ENCODE data around the gene ARMC5.
"Not testable (repeated sequence)": the region's sequence is repeated elsewhere in the genome, so short reads cannot be mapped to it uniquely, and the experiment has no call there.

ARMC5 gene

DNA sequence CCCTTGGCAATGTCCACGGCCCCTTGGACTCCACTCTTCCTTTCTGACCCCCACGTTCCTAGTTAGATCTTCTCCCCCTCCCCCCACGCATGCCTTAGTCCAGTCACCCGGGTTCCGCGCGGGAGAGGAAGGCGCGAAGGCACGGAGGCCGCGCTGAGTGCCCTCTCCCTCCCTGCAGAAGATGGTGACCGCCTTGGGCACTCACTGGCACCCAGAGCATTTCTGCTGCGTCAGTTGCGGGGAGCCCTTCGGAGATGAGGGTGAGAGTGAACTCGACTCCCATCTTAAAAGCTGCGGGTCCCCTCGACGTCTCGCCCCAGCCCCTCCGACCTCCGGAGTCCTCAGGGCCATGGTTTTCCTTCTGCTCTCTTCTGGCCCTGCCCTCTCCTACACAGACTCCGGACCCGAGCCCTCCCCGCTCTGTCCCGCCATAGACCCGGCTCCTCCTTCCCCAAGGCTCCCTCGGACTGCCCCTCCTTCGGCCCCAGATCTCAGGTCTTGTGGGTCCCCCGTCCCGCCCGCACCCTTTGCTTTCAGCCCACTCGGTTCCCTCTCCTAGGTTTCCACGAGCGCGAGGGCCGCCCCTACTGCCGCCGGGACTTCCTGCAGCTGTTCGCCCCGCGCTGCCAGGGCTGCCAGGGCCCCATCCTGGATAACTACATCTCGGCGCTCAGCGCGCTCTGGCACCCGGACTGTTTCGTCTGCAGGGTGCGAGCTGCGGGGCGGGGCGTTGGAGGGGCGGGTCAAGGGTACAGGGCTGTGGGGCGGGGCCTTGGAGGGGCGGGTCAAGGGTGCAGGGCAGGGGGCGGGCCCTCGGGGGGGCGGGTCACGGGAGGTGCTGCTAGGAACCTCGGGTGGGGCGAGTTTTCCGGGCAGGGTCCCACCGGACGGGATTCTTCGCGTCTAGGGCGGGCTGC lies 17.3 kb downstream of the ARMC5 start:
- DNase-seq (ENCODE audit: low read depth, low spot score) = peak; percentile 79

GRCh38 chr16:31477220-31478216 lies 18.2 kb downstream of the ARMC5 start:
- DNase-seq (ENCODE audit: low read depth, low spot score) = no peak

DNA sequence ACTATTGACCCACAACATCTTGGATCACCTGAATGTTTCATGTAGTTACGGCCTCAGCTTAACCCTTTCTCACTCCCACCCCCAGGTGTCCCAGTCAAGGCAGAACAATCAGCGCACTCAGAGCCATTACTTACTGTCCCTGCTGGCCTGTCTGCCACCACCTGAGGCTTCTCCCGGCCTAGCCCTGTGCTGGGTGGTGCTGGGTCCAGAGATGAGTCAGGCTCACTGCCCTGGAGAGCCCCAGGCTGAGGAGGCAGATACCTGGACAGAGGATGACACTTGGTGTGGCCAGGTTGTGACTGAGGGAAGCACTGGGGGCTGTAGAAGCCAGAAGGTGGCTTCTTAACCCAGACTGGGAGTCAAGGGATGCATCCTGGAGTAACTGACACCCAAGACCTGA lies 19.7 kb downstream of the ARMC5 start:
- DNase-seq (ENCODE audit: low read depth, low spot score) = no peak

DNA sequence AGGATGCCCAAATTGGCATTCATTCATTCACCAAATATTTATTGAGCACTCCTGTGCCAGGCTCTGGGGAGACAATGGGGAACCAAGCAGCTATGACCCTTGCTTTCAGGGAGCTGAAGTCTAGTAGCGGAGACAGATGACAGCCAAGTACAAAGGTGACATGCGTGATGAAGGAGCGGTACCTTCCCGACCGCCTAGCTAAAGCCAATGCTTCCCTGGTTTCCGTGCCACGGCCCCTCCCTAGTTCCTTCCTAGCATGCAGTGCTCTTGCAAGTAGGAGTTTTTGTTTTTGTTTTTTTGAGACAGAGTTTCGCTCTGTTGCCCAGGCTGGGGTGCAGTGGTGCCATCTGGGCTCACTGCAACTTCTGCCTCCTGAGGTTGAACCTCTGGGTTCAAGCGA lies 20.4 kb downstream of the ARMC5 start:
- no peak for DNase-seq (ENCODE audit: low read depth, low spot score)

DNA sequence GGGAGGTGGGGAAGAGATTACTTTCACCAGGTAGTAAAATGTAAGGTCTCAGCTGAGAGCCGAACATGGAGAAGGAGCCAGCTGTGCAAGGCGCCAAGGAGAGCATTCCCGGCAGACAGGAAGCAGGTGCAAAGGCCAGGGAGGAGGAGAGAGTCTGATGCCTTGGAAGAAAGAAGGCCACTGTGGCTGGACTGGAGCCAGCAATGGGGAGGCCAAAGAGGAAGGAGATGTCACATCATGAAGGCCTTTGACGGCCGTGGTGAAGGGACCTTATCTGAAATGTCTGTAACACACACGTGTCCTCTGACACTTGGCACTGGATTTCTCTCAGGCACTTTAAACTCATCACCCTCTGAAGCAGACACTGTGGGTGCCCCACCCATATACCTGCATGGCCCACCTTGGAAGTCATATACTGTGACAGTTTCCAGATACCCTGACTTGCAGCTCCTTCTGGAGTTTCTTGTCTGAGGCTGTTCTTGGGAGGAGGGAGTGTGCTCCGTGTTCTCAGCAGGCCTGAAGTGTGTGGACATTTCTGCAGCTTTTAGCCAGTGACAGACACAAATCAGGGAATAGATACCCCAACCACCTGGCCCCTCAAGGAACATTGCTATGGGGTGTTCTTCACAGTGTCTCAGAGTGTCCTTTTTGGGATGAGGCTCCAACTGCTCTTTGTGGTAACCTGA lies 21.7 kb downstream of the ARMC5 start:
- DNase-seq (ENCODE audit: low read depth, low spot score) = no peak

GRCh38 chr16:31483081-31483480 lies 23.8 kb downstream of the ARMC5 start, which contains the start of gene SLC5A2:
Gene SLC5A2 (plus strand): TSS chr16:31483123. CDS start chr16:31483137, 14 bp downstream.
- no peak for DNase-seq (ENCODE audit: low read depth, low spot score)

DNA sequence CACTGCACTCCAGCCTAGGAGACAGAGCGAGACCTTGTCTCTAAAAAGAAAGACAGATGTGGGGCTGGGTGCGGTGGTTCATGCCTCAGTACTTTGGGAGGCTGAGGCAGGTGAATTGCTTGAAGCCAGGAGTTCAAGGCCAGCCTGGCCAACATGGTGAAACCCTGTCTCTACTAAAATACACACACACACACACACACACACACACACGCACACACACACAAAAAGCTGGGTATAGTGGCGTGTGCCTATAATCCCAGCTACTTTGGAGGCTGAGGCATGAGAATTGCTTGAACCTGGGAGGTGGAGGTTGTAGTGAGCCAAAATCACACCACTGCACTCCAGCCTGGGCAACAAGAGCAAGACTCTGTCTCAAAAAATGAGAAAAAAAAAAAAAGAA lies 24.7 kb downstream of the ARMC5 start:
- not testable (repeated sequence) for DNase-seq (ENCODE audit: low read depth, low spot score)

- DNase-seq (ENCODE audit: low read depth, low spot score) = no peak
These were observed 25.3 kb downstream of the ARMC5 start for GRCh38 chr16:31484491-31485171.

- no peak for DNase-seq (ENCODE audit: low read depth, low spot score)
These were observed 26.3 kb downstream of the ARMC5 start for GRCh38 chr16:31485571-31485970.

- DNase-seq (ENCODE audit: low read depth, low spot score) = no peak
These were observed 26.7 kb downstream of the ARMC5 start for GRCh38 chr16:31486045-31486444.

DNA sequence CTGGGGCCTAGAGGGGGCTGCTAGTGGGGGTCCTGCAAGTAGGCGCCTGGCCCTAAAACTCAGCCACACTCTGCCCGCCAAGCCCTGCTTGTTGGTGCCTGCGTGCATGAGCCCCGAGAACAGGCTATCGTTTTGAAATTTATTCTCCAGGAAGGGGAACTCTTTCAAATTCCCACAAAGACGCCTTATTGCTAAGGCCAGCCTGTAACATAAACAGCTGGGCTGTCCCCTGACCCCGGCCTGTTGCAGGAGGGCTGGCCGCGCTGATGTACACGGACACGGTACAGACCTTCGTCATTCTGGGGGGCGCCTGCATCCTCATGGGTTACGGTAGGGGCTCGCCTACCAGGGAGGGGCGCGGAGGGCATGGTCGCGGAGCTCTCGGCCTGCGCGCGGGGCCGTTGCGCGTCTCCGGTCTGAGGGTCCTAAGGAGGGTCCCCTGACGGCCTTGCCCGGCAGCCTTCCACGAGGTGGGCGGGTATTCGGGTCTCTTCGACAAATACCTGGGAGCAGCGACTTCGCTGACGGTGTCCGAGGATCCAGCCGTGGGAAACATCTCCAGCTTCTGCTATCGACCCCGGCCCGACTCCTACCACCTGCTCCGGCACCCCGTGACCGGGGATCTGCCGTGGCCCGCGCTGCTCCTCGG lies 27.9 kb downstream of the ARMC5 start:
- no peak for DNase-seq (ENCODE audit: low read depth, low spot score)

DNA sequence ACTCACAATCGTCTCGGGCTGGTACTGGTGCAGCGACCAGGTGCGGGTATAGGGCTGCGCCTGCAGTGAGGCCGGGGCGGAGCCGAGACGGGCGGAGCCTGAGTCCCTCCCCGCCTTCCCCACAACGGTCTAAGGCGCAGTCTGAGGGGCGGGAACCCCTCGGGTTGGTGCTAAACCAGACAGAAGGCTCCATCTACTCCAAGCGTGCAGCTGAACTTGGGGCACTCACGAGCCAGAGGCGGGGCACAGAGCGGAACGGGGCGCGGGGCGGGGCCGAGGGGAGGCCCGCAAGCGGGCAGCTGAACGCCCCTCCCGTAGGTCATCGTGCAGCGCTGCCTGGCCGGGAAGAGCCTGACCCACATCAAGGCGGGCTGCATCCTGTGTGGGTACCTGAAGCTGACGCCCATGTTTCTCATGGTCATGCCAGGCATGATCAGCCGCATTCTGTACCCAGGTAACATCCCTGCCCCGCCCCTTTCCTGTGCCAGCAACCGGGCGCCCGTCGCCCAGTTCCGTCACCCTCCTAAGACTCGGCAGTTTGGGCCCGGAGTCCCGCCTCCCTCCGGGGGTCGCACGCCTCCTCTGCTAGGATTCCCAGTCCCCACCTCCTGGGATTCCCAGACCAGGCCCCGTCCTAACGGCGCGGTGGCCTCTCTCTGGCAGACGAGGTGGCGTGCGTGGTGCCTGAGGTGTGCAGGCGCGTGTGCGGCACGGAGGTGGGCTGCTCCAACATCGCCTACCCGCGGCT lies 28.6 kb downstream of the ARMC5 start:
- DNase-seq (ENCODE audit: low read depth, low spot score) = peak; percentile 36

GRCh38 chr16:31488468-31489297 lies 29.4 kb downstream of the ARMC5 start:
- no peak for DNase-seq (ENCODE audit: low read depth, low spot score)

GRCh38 chr16:31489298-31489564 lies 29.9 kb downstream of the ARMC5 start:
- no peak for DNase-seq (ENCODE audit: low read depth, low spot score)

DNA sequence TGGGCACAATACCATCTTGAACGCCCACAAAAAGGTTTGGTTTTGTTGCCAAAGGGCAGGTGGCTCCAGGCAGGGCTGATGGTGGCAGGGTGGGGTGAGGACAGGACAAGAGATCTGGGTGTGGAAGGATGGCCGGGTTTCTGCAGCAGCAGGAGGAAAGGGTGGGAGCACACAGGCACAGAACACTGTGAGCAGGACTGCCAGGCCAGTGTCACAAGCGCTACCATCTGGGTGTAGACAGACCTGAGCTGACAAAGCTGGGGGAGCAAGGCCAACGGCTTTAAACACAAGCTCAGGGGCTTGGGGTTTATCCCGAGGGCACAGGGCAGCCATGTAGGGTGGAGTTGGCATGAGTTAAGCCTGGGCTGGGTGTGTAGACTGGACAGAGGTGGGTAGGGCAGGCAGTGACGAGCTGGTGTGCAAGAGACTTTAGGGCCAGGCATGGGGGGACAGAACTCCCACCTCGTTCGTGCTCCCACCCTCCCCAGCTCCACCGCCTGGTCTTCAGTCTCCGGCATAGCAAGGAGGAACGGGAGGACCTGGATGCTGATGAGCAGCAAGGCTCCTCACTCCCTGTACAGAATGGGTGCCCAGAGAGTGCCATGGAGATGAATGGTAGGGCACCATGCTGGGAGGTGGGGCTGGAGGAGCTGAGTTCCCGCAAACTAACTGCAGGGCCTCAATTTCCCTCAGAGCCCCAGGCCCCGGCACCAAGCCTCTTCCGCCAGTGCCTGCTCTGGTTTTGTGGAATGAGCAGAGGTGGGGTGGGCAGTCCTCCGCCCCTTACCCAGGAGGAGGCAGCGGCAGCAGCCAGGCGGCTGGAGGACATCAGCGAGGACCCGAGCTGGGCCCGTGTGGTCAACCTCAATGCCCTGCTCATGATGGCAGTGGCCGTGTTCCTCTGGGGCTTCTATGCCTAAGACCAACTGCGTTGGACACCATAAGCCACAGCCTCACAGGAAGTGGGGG lies 30.6 kb downstream of the ARMC5 start:
- no peak for DNase-seq (ENCODE audit: low read depth, low spot score)

DNA sequence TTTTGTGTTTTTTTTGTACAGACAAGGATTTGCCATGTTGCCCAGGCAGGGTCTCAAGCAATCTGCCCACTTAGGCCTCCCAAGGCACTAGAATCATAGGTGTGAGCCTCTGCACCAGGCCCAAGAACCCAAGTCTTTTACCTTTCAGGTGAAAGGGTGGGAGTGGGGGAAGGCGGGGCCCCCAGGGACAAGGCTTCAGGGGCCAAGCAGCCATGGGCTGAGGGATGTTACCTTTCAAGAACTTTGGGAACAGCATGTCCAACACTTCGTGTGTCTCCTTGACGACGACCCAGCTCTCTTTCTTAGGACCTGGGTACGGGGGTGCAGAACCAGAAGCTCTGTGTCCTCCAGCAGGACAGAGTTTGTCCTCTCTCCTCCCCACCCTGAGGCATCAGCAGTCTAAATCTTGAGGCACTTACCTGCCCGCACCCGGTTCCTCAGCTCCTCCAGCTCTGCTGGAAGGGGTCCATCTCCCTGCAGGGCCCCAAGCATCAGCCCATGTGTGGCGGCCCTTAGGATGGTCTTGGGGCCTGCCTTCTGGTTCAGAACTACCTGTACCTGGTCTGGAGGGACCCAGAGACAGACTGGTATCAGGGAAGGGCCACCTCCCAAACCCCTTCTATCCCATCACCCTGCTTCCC lies 32.6 kb downstream of the ARMC5 start:
- DNase-seq (ENCODE audit: low read depth, low spot score) = no peak

GRCh38 chr16:31493506-31494125 lies 34.3 kb downstream of the ARMC5 start:
- DNase-seq (ENCODE audit: low read depth, low spot score) = no peak

Data from activated naive CD8-positive, alpha-beta T cell treated with anti-CD3 and anti-CD28 coated beads, Interleukin-2, amount 50 U/mL, for 16 hours (primary cell).